IMR-90 (cell line): ENCODE measurements around the gene OPCML. TPM values are rescaled to one million over a fixed set of nuclear protein-coding genes. Genes with fewer than 3 reads are reported as not detected.

Experiments
- ATAC-seq: fragments of 200-7000 bp; cut with Tn5 transposase; 2 replicates; pipeline ENCODE4 v1.9.1; 2020; ENCODE audit warnings: low read depth, mild to moderate bottlenecking, moderate library complexity
- BruUV-seq: library from RNA; stranded (reverse); fragments of 400-500 nt; replicated peaks from 2 replicates; lab custom pipeline; 2021; lab: Mats Ljungman, UMichigan
- CTCF ChIA-PET: fragments of 300-600 bp; formaldehyde crosslinking; extraction: SDS; loops from one replicate; lab custom pipeline; 2021; ENCODE audit warnings: antibody characterized with exemption; lab: Yijun Ruan, JAX
- POLR2A ChIA-PET: fragments of 300-600 bp; sonication (Branson Sonifier 250); formaldehyde crosslinking; loops from one replicate; lab custom pipeline; 2022; ENCODE audit warnings: antibody characterized with exemption; ENCODE audit not compliant: unreplicated experiment; lab: Charles Lee
- DNase-seq: peaks from one replicate; pipeline ENCODE4 v3.0.0; 2013
- H2AFZ ChIP-seq: replicated peaks from 2 replicates; pipeline ENCODE3; 2013; ENCODE audit warnings: low read length, mild to moderate bottlenecking; ENCODE audit not compliant: poor library complexity
- H2AK5ac ChIP-seq: 2 replicates; pipeline ENCODE4 v1.6.1; 2013; ENCODE audit warnings: low read depth, low read length, inconsistent platforms
- H2AK9ac ChIP-seq: replicated peaks from 2 replicates; pipeline ENCODE3; 2013; ENCODE audit warnings: mild to moderate bottlenecking, low read depth, low read length, moderate library complexity; ENCODE audit not compliant: poor library complexity
- H2BK120ac ChIP-seq: 2 replicates; pipeline ENCODE4 v1.6.1; 2013; ENCODE audit warnings: low read depth, low read length, inconsistent platforms
- H2BK15ac ChIP-seq: 3 replicates; pipeline ENCODE4 v1.6.1; 2013; ENCODE audit warnings: low read depth, low read length, inconsistent platforms
- H2BK20ac ChIP-seq: 2 replicates; pipeline ENCODE4 v1.6.1; 2013; ENCODE audit warnings: low read depth, mild to moderate bottlenecking, inconsistent platforms, low read length, moderate library complexity
- H2BK5ac ChIP-seq: 2 replicates; pipeline ENCODE4 v1.6.1; 2013; ENCODE audit warnings: mild to moderate bottlenecking, low read depth, low read length, inconsistent platforms; ENCODE audit not compliant: poor library complexity, severe bottlenecking
- H3K14ac ChIP-seq: replicated peaks from 2 replicates; pipeline ENCODE4 v1.6.1; 2013; ENCODE audit warnings: low read depth, low read length, inconsistent platforms
- H3K18ac ChIP-seq: 2 replicates; pipeline ENCODE4 v1.6.1; 2013; ENCODE audit warnings: low read depth, low read length, control low read depth
- H3K23ac ChIP-seq: 2 replicates; pipeline ENCODE4 v1.6.1; 2013; ENCODE audit warnings: low read depth, low read length, inconsistent platforms
- H3K27ac ChIP-seq: 2 replicates; pipeline ENCODE4 v1.5.1; 2013; ENCODE audit warnings: mild to moderate bottlenecking, control low read depth, low read length; ENCODE audit not compliant: insufficient read depth
- H3K27me3 ChIP-seq: 2 replicates; pipeline ENCODE4 v1.6.1; 2013; ENCODE audit warnings: low read length; ENCODE audit not compliant: control insufficient read depth, insufficient read depth
- H3K36me3 ChIP-seq: 2 replicates; pipeline ENCODE4 v1.6.1; 2013; ENCODE audit warnings: low read length, mixed read lengths; ENCODE audit not compliant: control insufficient read depth, insufficient read depth
- H3K4ac ChIP-seq: 2 replicates; pipeline ENCODE4 v1.6.1; 2013; ENCODE audit warnings: low read depth, low read length, inconsistent platforms
- H3K4me1 ChIP-seq: 2 replicates; pipeline ENCODE4 v1.6.1; 2013; ENCODE audit warnings: low read length, mixed read lengths; ENCODE audit not compliant: control insufficient read depth, insufficient read depth
- H3K4me2 ChIP-seq: 2 replicates; pipeline ENCODE4 v1.6.1; 2013; ENCODE audit warnings: low read depth, mild to moderate bottlenecking, control low read depth, low read length, moderate library complexity
- H3K4me3 ChIP-seq: 2 replicates; pipeline ENCODE4 v1.5.1; 2013; ENCODE audit warnings: low read depth, mild to moderate bottlenecking, control low read depth, low read length, moderate library complexity; ENCODE audit not compliant: insufficient read depth
- H3K56ac ChIP-seq: 2 replicates; pipeline ENCODE4 v1.6.1; 2013; ENCODE audit warnings: low read length, inconsistent platforms; ENCODE audit not compliant: insufficient read depth; ENCODE audit errors: extremely low read depth
- H3K79me1 ChIP-seq, 2 experiments: 2 replicates each; pipeline ENCODE4 v1.6.1; 2013; ENCODE audit warnings: low read length in 2 of 2, inconsistent platforms in 1 of 2, low read depth in 1 of 2
- H3K9ac ChIP-seq: 2 replicates; pipeline ENCODE4 v1.6.1; 2013; ENCODE audit warnings: low read depth, low read length, control low read depth
- H3K9me1 ChIP-seq: 2 replicates; pipeline ENCODE4 v1.6.1; 2013; ENCODE audit warnings: low read length, inconsistent platforms; ENCODE audit not compliant: insufficient read depth
- H3K9me3 ChIP-seq: 2 replicates; pipeline ENCODE4 v1.6.1; 2013; ENCODE audit warnings: low read length; ENCODE audit not compliant: control insufficient read depth, insufficient read depth
- H4K20me1 ChIP-seq: 2 replicates; pipeline ENCODE4 v1.6.1; 2013; ENCODE audit warnings: low read length, inconsistent platforms; ENCODE audit not compliant: insufficient read depth
- H4K5ac ChIP-seq: 2 replicates; pipeline ENCODE4 v1.6.1; 2013; ENCODE audit warnings: mild to moderate bottlenecking, low read depth, low read length, control low read depth
- H4K8ac ChIP-seq, 2 experiments: 2 replicates each; pipeline ENCODE4 v1.6.1; 2013; ENCODE audit warnings: low read depth in 2 of 2, low read length in 2 of 2, control low read depth in 1 of 2, inconsistent platforms in 1 of 2
- H4K91ac ChIP-seq: 2 replicates; pipeline ENCODE4 v1.6.1; 2013; ENCODE audit warnings: low read depth, low read length, inconsistent platforms; ENCODE audit not compliant: insufficient read depth
- NFE2L2 ChIP-seq: fragments of 150-350 bp; IDR thresholded peaks from 2 replicates; pipeline ENCODE4 v1.6.1; 2016; ENCODE audit warnings: low read depth, mild to moderate bottlenecking, low read length
- RCOR1 ChIP-seq: IDR thresholded peaks from 2 replicates; pipeline ENCODE4 v1.6.1; 2012; ENCODE audit warnings: mild to moderate bottlenecking, low read length, improper control_type of control experiment; ENCODE audit not compliant: insufficient replicate concordance
- WGBS, 2 experiments: methylation state at CpG; one replicate each; pipeline versions ENCODE4 v1.1.5 to v1.1.7; 2013; ENCODE audit warnings: missing lambda C conversion rate in 2 of 2; ENCODE audit not compliant: insufficient read length in 1 of 2; ENCODE audit errors: extremely low coverage in 2 of 2; 5-methylcytosine and 5-hydroxymethylcytosine counted together
- dilution Hi-C: fragments of 300-500 bp; cut with HindIII; formaldehyde crosslinking; loops from one replicate; pipeline ENCODE4 v1.14.3; 2018; ENCODE audit warnings: low sequenced_read_pairs; ENCODE audit not compliant: unreplicated experiment
- in situ Hi-C: fragments of 300-500 bp; cut with MboI; formaldehyde crosslinking; loops from 3 replicates; pipeline ENCODE4 v1.14.3; 2019; ENCODE audit warnings: low sequenced_read_pairs, inconsistent platforms, mixed read lengths
- intact Hi-C: fragments of 100-400 bp; cut with micrococcal nuclease; formaldehyde crosslinking; loops from 2 replicates; pipeline ENCODE4 v1.10.0; 2022
- polyA plus RNA-seq, 3 experiments: library from polyadenylated mRNA; depleted of rRNA; stranded (reverse); fragments of >200 nt; gene quantifications; 2 replicates each; pipeline ENCODE4 v1.2.3, GENCODE V29; 2012; ENCODE audit warnings: low replicate concordance in 1 of 3
- total RNA-seq: library from RNA; depleted of rRNA; stranded (reverse); fragments of >200 nt; gene quantifications from 2 replicates; pipeline ENCODE4 v1.2.3, GENCODE V29; 2012
- TF ChIP-seq, protein P1 (sequence below): fragments of 150-350 bp; IDR thresholded peaks from 2 replicates; pipeline ENCODE4 v1.6.1; 2017; ENCODE audit warnings: mild to moderate bottlenecking, antibody characterized with exemption, low read length, low read depth
- TF ChIP-seq, protein P2 (sequence below): fragments of 150-350 bp; IDR thresholded peaks from 2 replicates; pipeline ENCODE4 v1.6.1; 2016; ENCODE audit warnings: low read depth, mild to moderate bottlenecking, low read length, moderate library complexity, borderline replicate concordance

OPCML gene
- total and polyA plus RNA-seq, 2 of the 4 experiments (the other 2 are of a cell fraction) = under 0.01 to 2.6 TPM

DNA sequence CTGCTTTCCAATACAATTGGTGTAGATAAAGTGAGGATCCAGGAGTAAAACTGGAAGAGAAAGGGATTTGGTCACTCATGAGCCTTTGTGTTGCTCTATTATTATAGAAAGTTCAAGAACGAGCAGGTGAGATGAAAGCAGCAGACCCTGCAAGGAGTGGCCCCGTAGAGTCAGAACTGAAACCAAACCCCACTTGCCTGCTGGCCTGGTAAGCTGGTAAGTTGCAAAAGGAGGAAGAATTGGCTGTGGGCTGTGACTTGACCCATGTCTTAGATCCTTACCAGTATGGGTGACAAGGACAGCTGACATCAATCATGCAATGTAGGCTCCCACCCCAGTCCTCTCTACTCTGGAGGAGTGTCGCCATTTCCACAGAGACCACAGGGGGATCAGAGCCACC is 201.3 kb downstream of the OPCML start:
- Histone ChIP-seq H3K9me3 (peaks cover 17% of the 10 kb centered on the region), H2BK120ac (no peak overlapping the region), H3K4me2 (no peak overlapping the region), H3K36me3 (no peaks in the 10 kb centered on the region), H4K20me1 (no peaks in the 10 kb centered on the region), H2AK9ac (no peak overlapping the region), H2BK20ac (no peak overlapping the region), H3K56ac (no peak overlapping the region), H3K27ac (no peak overlapping the region), H2BK5ac (no peak overlapping the region), H3K9me1 (no peaks in the 10 kb centered on the region), H3K4me1 (no peaks in the 10 kb centered on the region), H4K5ac (no peak overlapping the region), H3K9ac (no peak overlapping the region), H2BK15ac (no peak overlapping the region), H4K91ac (no peak overlapping the region), H3K23ac (no peak overlapping the region), H2AFZ (no peak overlapping the region), H3K4ac (no peak overlapping the region), H2AK5ac (no peak overlapping the region), H3K14ac (no peak overlapping the region), H4K8ac (no peak overlapping the region), H3K79me1 (no peaks in the 10 kb centered on the region), H3K18ac (no peak overlapping the region), H3K4me3 (no peak overlapping the region), H3K27me3 (no peaks in the 10 kb centered on the region)
- no peak for ATAC-seq
- ChIA-PET POLR2A (no interaction called here), CTCF (no interaction called here)
- intact Hi-C loops = no loop called here
- in situ Hi-C loops = no loop called here
- DNase-seq = no peak
- no TSS peak for BruUV-seq
- WGBS, 2 experiments = no CpG with 5 or more reads among the region's 3 CpGs
- TF ChIP-seq, protein P1, sequence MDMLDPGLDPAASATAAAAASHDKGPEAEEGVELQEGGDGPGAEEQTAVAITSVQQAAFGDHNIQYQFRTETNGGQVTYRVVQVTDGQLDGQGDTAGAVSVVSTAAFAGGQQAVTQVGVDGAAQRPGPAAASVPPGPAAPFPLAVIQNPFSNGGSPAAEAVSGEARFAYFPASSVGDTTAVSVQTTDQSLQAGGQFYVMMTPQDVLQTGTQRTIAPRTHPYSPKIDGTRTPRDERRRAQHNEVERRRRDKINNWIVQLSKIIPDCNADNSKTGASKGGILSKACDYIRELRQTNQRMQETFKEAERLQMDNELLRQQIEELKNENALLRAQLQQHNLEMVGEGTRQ = no peak
- no peak for TF ChIP-seq RCOR1
- TF ChIP-seq, protein P2, sequence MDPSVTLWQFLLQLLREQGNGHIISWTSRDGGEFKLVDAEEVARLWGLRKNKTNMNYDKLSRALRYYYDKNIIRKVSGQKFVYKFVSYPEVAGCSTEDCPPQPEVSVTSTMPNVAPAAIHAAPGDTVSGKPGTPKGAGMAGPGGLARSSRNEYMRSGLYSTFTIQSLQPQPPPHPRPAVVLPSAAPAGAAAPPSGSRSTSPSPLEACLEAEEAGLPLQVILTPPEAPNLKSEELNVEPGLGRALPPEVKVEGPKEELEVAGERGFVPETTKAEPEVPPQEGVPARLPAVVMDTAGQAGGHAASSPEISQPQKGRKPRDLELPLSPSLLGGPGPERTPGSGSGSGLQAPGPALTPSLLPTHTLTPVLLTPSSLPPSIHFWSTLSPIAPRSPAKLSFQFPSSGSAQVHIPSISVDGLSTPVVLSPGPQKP = no peak
- no peak for TF ChIP-seq NFE2L2
- dilution Hi-C loops = no loop called here
